Measurements from ENCODE around the gene LPP.

Gene LPP

GRCh38 chr3:188303286-188303799 is 149.4 kb downstream of the LPP start:
- TF ChIP-seq CTCF (IDR thresholded peaks at IDR 0.05; ENCODE audit: insufficient read depth, low read length) (no peak), SPI1 (IDR thresholded peaks at IDR 0.05; ENCODE audit: borderline replicate concordance, low read depth) (no peak), REST (IDR thresholded peaks at IDR 0.05; ENCODE audit: insufficient replicate concordance, low read depth) (no peak), GABPA (IDR thresholded peaks at IDR 0.05; ENCODE audit: low read depth) (no peak), POLR2AphosphoS5 (IDR thresholded peaks at IDR 0.05; ENCODE audit: low read depth) (no peak)
- H3K4me3 ChIP-seq (replicated peaks; ENCODE audit: insufficient read depth, low read length), result no peak overlapping the region
- no peaks in the 10 kb centered on the region for H3K27me3 ChIP-seq (ENCODE audit: insufficient read depth, poor library complexity, severe bottlenecking)
- H3K27ac ChIP-seq (replicated peaks), result no peak overlapping the region
- DNase-seq (ENCODE audit: low read depth in 1 of 2, low spot score in 1 of 2), result no peak

GRCh38 chr3:188303823-188304222 is 149.9 kb downstream of the LPP start:
- Histone ChIP-seq H3K27ac (replicated peaks) (no peak overlapping the region), H3K4me3 (replicated peaks; ENCODE audit: insufficient read depth, low read length) (no peak overlapping the region)
- no peak for TF ChIP-seq CTCF (IDR thresholded peaks at IDR 0.05; ENCODE audit: insufficient read depth, low read length)
- no peak for TF ChIP-seq SPI1 (IDR thresholded peaks at IDR 0.05; ENCODE audit: borderline replicate concordance, low read depth)
- no peak for TF ChIP-seq POLR2AphosphoS5 (IDR thresholded peaks at IDR 0.05; ENCODE audit: low read depth)
- no peak for TF ChIP-seq REST (IDR thresholded peaks at IDR 0.05; ENCODE audit: insufficient replicate concordance, low read depth)
- no peak for TF ChIP-seq GABPA (IDR thresholded peaks at IDR 0.05; ENCODE audit: low read depth)

GRCh38 chr3:188304501-188304900 is 150.5 kb downstream of the LPP start:
- Histone ChIP-seq H3K4me3 (replicated peaks; ENCODE audit: insufficient read depth, low read length) (no peak overlapping the region), H3K27me3 (ENCODE audit: insufficient read depth, poor library complexity, severe bottlenecking) (no peaks in the 10 kb centered on the region), H3K27ac (replicated peaks) (no peak overlapping the region)
- TF ChIP-seq GABPA (IDR thresholded peaks at IDR 0.05; ENCODE audit: low read depth) (no peak), SPI1 (IDR thresholded peaks at IDR 0.05; ENCODE audit: borderline replicate concordance, low read depth) (no peak), POLR2AphosphoS5 (IDR thresholded peaks at IDR 0.05; ENCODE audit: low read depth) (no peak), CTCF (IDR thresholded peaks at IDR 0.05; ENCODE audit: insufficient read depth, low read length) (no peak), REST (IDR thresholded peaks at IDR 0.05; ENCODE audit: insufficient replicate concordance, low read depth) (no peak)
- DNase-seq (ENCODE audit: low read depth in 1 of 2, low spot score in 1 of 2), result no peak

More at GRCh38 chr3:188303823-188304222, 149.9 kb downstream of the LPP start:
- no peak for DNase-seq (ENCODE audit: low read depth in 1 of 2, low spot score in 1 of 2)
- H3K27me3 ChIP-seq (ENCODE audit: insufficient read depth, poor library complexity, severe bottlenecking), result no peaks in the 10 kb centered on the region
